Measurements from ENCODE around the gene IMPDH1.

DNA sequence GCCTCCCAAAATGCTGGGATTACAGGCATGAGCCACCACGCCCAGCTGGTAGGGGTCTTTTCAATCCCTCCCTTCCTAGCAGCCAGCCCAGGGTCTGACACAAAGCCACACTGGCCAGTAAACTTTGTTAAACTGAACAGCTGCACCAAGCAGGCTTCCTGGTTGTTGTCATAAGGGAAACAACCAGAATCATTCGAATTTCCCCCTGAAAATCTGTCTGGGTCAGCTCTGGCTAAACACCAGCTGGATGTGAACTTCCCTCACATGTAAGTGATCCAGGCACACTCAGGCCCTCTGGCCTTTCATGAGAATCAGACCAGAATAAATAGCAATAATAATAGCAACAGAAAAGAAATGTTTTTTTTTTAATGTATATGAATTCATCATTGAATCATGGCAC, 7.4 kb downstream of the IMPDH1 start:
- TF ChIP-seq, protein P1, sequence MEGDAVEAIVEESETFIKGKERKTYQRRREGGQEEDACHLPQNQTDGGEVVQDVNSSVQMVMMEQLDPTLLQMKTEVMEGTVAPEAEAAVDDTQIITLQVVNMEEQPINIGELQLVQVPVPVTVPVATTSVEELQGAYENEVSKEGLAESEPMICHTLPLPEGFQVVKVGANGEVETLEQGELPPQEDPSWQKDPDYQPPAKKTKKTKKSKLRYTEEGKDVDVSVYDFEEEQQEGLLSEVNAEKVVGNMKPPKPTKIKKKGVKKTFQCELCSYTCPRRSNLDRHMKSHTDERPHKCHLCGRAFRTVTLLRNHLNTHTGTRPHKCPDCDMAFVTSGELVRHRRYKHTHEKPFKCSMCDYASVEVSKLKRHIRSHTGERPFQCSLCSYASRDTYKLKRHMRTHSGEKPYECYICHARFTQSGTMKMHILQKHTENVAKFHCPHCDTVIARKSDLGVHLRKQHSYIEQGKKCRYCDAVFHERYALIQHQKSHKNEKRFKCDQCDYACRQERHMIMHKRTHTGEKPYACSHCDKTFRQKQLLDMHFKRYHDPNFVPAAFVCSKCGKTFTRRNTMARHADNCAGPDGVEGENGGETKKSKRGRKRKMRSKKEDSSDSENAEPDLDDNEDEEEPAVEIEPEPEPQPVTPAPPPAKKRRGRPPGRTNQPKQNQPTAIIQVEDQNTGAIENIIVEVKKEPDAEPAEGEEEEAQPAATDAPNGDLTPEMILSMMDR (IDR thresholded peaks at IDR 0.05): no peak
- no peak for TF ChIP-seq POLR2A (IDR thresholded peaks at IDR 0.05)
